PC-3 (cell line): ENCODE results near the gene STPG4.

Experiments used
- EZH2 ChIP-seq: fragments of 300-600 bp; sonication (generic); IDR thresholded peaks from one replicate; pipeline ENCODE4 v1.6.1; 2017; ENCODE audit warnings: antibody characterized with exemption, mild to moderate bottlenecking, low read length; ENCODE audit not compliant: unreplicated experiment
- TF ChIP-seq, protein P1 (sequence below): fragments of 300-600 bp; sonication (generic); conservative IDR thresholded peaks from 2 replicates; pipeline ENCODE4 v1.5.1; 2017; ENCODE audit warnings: antibody characterized with exemption, low read depth, mild to moderate bottlenecking, low read length

DNA sequence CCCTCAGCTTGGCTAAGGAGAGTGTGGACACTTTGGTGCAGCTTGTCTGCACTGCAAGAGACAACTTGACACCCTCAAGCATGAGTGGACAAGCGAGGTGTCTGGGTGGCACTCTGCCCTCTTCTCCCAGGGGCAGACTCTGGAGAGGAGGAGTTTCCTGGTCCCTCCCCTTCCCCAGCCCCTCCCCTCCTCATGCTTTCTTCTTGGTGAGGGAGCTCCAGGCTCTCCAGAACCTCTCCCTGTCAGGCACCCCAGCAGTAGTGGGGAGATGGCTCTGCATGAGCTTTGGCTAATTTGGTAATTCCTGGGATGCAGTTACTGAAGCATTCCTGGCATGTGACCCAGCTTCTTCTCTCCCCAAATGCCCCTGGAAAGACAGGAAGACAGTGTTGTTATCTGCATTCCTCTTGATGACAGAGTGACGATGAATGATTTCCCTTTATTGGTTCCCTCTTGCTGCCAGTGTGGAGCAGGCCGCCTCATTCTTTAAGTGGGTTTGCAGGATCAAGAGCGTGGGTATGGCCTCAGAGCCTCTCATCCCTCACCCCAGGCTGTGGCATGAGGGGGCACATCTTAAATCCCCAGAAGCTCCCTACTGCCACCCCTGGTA lies 89.2 kb downstream of the STPG4 start:
- TF ChIP-seq, protein P1, sequence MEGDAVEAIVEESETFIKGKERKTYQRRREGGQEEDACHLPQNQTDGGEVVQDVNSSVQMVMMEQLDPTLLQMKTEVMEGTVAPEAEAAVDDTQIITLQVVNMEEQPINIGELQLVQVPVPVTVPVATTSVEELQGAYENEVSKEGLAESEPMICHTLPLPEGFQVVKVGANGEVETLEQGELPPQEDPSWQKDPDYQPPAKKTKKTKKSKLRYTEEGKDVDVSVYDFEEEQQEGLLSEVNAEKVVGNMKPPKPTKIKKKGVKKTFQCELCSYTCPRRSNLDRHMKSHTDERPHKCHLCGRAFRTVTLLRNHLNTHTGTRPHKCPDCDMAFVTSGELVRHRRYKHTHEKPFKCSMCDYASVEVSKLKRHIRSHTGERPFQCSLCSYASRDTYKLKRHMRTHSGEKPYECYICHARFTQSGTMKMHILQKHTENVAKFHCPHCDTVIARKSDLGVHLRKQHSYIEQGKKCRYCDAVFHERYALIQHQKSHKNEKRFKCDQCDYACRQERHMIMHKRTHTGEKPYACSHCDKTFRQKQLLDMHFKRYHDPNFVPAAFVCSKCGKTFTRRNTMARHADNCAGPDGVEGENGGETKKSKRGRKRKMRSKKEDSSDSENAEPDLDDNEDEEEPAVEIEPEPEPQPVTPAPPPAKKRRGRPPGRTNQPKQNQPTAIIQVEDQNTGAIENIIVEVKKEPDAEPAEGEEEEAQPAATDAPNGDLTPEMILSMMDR, result no peak
- no peak for TF ChIP-seq EZH2
